ENCODE results near the gene SPATS1. TPM values are rescaled to one million over a fixed set of nuclear protein-coding genes. Genes with fewer than 3 reads are reported as not detected.

Gene SPATS1
- polyA plus RNA-seq, 2 of the 4 experiments (the other 2 are of a cell fraction) = not detected

GRCh38 chr6:44302856-44303255, 39.6 kb upstream of the SPATS1 start:
- DNase-seq (ENCODE audit: low read depth in 1 of 2, low spot score in 1 of 2) (no peak), FAIRE-seq (no peak), ATAC-seq (no peak)
- 86% methylated on average over 9 of the region's 12 CpGs for WGBS (ENCODE audit: missing lambda C conversion rate)
- Histone ChIP-seq H3K4me2 (no peak overlapping the region), H3K4me3 (no peak overlapping the region), H3K27ac (no peak overlapping the region), H3K4me1 (no peaks in the 10 kb centered on the region), H3K9me3 (no peaks in the 10 kb centered on the region)
- CTCF ChIA-PET = interaction anchor here (0.7 to 6.1 kb wide), 6 partner anchors 10 to 35 kb away, joined by 3 to 44 read pairs (median 8); partner anchors contain the start of genes AARS2 and TMEM151B
- POLR2A ChIA-PET = no interaction called here
- no peak for TF ChIP-seq KDM5A (IDR thresholded peaks at IDR 0.05)

GRCh38 chr6:44303842-44304241, 38.6 kb upstream of the SPATS1 start:
- DNase-seq (ENCODE audit: low read depth in 1 of 2, low spot score in 1 of 2) (no peak), ATAC-seq (no peak), FAIRE-seq (no peak)
- 91% methylated on average over 6 of the region's 6 CpGs for WGBS (ENCODE audit: missing lambda C conversion rate)
- POLR2A ChIA-PET = no interaction called here
- Histone ChIP-seq H3K27ac (no peak overlapping the region), H3K4me1 (no peaks in the 10 kb centered on the region), H3K4me2 (no peak overlapping the region), H3K4me3 (no peak overlapping the region), H3K9me3 (no peaks in the 10 kb centered on the region)
- TF ChIP-seq KDM5A (IDR thresholded peaks at IDR 0.05) = no peak
- CTCF ChIA-PET = interaction anchor here (1.1 to 6.1 kb wide), 7 partner anchors 9 to 35 kb away, joined by 3 to 44 read pairs (median 8); partner anchors contain the start of genes AARS2 and TMEM151B

GRCh38 chr6:44304282-44305199, 37.9 kb upstream of the SPATS1 start:
- H3K4me2 ChIP-seq = no peak overlapping the region
- ATAC-seq = peak; percentile 56 to 85; a peak in 4 of 6 replicates
- TF ChIP-seq CTCF (IDR thresholded peaks at IDR 0.05) (peak; percentile 39; the same call in 2 of the 3 replicates), CHD4 (IDR thresholded peaks at IDR 0.05; ENCODE audit: borderline replicate concordance) (no peak), SMC3 (IDR thresholded peaks at IDR 0.05) (0 out of 3 replicates have a peak, but pooled peaks have one; percentile 12)
- no peak overlapping the region for H3K4me3 ChIP-seq
- ChIA-PET POLR2A (interaction anchor here (0.5 to 1.3 kb wide), 2 partner anchors 8 to 111 kb away, joined by 4 to 6 read pairs; no protein-coding TSS in a partner anchor), CTCF (interaction anchor here (0.8 to 6.1 kb wide), 14 partner anchors 8 to 50 kb away, joined by 3 to 44 read pairs (median 5); partner anchors contain the start of genes AARS2, SLC35B2 and TMEM151B)
- no peaks in the 10 kb centered on the region for H3K9me3 ChIP-seq
- no peak overlapping the region for H3K27ac ChIP-seq
- WGBS (ENCODE audit: missing lambda C conversion rate) = 68% methylated on average over 17 of the region's 25 CpGs
- FAIRE-seq = no peak
- H3K4me1 ChIP-seq = no peaks in the 10 kb centered on the region
- peak; percentile 35 to 42 for DNase-seq (ENCODE audit: low read depth in 1 of 2, low spot score in 1 of 2)

- POLR2A ChIA-PET = interaction anchor here (0.5 to 1.3 kb wide), 2 partner anchors 9 to 112 kb away, joined by 4 to 6 read pairs; no protein-coding TSS in a partner anchor
- 81% methylated on average over 3 of the region's 5 CpGs for WGBS (ENCODE audit: missing lambda C conversion rate)
- TF ChIP-seq RAD21 (conservative IDR thresholded peaks at IDR 0.05 in 1 of 2, IDR thresholded peaks at IDR 0.05 in 1 of 2) = no peak
- no peak for TF ChIP-seq RCOR1 (IDR thresholded peaks at IDR 0.05; ENCODE audit: low read depth, low read length)
- no peak overlapping the region for H3K27ac ChIP-seq
- H3K4me3 ChIP-seq = no peak overlapping the region
- no peaks in the 10 kb centered on the region for H3K4me1 ChIP-seq
- no peak; a peak in 1 of 6 replicates for ATAC-seq
- CTCF ChIA-PET = interaction anchor here (0.8 to 6.1 kb wide), 14 partner anchors 7 to 133 kb away, joined by 3 to 44 read pairs (median 5); partner anchors contain the start of genes AARS2, SLC35B2 and TMEM151B
- FAIRE-seq = no peak
- no peaks in the 10 kb centered on the region for H3K9me3 ChIP-seq
- no peak overlapping the region for H3K4me2 ChIP-seq
- no peak for DNase-seq (ENCODE audit: low read depth in 1 of 2, low spot score in 1 of 2)
Measured at GRCh38 chr6:44305200-44305725, 37.2 kb upstream of the SPATS1 start.

- DNase-seq (ENCODE audit: low read depth in 1 of 2, low spot score in 1 of 2) (no peak), ATAC-seq (no peak), FAIRE-seq (no peak)
- H3K4me3 ChIP-seq = no peak overlapping the region
- no peaks in the 10 kb centered on the region for H3K4me1 ChIP-seq
- H3K27ac ChIP-seq = no peak overlapping the region
- TF ChIP-seq MAZ (IDR thresholded peaks at IDR 0.05; ENCODE audit: borderline replicate concordance, low read depth, low read length) = no peak
- TF ChIP-seq HEYL (CRISPR knock-in tag; IDR thresholded peaks at IDR 0.05) = no peak
- H3K9me3 ChIP-seq = no peaks in the 10 kb centered on the region
- ChIA-PET POLR2A (no interaction called here), CTCF (interaction anchor here (1.0 to 6.1 kb wide), 3 partner anchors 11 to 38 kb away, joined by 3 to 44 read pairs (median 23); partner anchors contain the start of gene TMEM151B)
- no peak overlapping the region for H3K4me2 ChIP-seq
- WGBS (ENCODE audit: missing lambda C conversion rate) = 86% methylated on average over 7 of the region's 8 CpGs
Measured at GRCh38 chr6:44306710-44307109, 35.7 kb upstream of the SPATS1 start.
